Measurements from ENCODE around the gene CYS1.
A peak's percentile ranks its signal among the peaks of the same experiment; 100 is the strongest.
"Not testable (repeated sequence)": the region's sequence is repeated elsewhere in the genome, so short reads cannot be mapped to it uniquely, and the experiment has no call there.

Gene CYS1

GRCh38 chr2:10032746-10033105, 47.5 kb downstream of the CYS1 start:
- DNase-seq (ENCODE audit: extremely low read depth in 1 of 2, low read depth in 1 of 2): no peak

GRCh38 chr2:10031886-10032745, 48.1 kb downstream of the CYS1 start:
- DNase-seq (ENCODE audit: extremely low read depth in 1 of 2, low read depth in 1 of 2): no peak

DNA sequence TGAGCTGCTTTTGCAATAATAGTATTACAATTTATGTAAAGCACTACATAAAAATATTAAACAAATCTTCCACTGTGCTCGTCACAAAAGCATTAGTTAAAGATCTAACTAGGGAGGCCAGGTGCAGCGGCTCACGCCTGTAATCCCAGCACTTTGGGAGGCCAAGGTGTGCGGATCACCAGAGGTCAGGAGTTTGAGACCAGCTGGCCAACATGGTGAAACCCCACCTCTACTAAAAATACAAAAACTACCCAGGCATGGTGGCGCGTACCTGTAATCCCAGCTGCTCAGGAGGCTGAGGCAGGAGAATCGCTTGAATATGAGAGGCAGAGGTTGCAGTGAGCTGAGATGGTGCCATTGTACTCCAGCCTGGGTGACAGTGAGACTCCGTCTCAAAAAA, 49.4 kb downstream of the CYS1 start:
- DNase-seq (ENCODE audit: extremely low read depth in 1 of 2, low read depth in 1 of 2): not testable (repeated sequence)

DNA sequence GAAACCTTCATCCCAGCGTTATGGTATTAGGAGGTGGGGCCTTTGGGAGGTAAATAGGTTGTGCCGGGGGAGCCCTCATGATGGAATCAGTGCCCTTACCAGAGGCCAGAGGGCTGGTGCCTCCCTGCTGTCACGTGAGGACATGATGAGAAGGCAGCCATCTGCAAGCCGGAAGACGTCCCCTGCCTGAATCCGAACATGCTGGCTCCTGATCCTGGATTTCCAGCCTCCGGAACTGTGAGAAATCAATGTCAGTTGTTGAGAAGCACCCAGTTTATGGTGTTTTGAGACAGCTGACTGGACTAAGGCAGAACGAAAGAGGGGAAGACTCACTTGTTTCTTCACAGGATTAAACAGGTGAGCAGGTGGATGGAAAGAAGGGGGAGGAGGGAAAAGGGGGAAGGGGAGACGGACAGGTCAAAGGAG, 49.9 kb downstream of the CYS1 start:
- DNase-seq (ENCODE audit: extremely low read depth in 1 of 2, low read depth in 1 of 2): no peak

GRCh38 chr2:10029875-10030223, 50.4 kb downstream of the CYS1 start:
- no peak for DNase-seq (ENCODE audit: extremely low read depth in 1 of 2, low read depth in 1 of 2)

DNA sequence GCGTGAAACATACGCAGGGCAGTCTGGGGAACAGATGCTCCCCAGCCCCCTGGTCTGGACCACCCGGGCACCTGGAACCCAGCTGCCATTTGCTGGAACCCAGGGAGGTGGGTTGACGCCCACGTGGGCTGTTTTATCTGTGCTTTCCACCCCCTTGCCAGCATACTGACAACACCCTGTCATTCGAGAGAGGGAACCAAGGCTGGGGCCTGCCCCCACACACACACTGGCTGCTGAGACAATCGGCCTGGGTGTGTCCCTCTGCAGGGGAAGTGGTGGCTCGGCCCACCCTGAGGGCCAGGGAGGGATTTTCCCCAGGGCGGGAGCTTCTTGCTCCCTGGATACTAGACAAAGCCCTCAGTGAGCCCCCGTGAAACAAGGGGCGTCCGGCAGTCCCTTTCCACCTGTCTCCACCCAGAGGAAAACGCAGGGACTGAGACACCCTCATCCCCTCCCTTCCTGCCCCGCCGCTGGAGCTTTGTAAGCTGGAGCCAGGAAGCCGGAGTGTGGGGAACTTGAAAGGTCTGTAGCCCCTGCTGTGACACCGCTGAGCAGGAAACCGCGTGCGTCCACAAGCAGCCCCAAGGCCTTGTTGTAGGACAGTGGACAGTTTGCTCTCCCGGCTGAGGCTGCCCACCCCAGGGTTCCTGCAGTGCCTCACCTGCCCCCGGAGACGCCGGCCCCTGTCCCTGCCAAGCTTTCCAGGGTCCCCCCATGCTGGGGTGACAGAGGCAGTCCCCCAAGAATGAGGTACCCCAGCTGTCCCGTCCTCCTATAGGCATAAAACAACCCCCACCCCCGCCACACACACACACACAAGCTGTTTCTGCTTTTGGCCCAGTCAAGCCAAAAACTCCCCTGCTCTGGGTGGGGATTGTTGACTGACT, 51.0 kb downstream of the CYS1 start:
- peak in 1 of 2 donors; percentile 39 for DNase-seq (ENCODE audit: extremely low read depth in 1 of 2, low read depth in 1 of 2)

DNA sequence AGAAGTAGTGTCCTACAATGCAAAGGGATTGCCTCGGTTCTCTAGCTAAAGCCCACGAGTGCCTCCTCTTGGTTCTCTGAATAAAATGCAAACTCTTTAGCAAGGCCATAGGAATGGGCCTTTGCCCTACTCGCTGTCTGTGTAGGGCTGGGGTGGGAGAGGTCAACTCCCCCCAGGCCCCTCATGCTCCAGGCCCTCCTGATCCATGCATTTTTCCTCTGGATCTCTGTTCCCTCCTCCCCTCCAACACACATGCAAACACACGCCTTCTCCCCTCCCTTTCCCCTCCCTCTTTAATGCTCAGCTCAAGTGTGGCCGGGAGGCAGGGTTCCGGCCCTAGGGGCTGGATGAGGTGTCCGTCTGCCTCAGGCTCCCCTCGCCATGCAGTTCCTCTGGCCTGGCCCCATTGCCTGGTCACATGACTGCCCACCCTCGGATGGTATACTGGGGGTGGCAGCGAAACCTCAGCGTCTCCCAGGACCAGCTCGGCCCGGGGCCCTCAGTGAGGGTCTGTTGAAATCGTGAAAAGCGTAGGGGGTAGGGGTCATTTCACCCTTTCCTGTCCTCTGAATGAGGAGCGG, 51.7 kb downstream of the CYS1 start:
- no peak for DNase-seq (ENCODE audit: extremely low read depth in 1 of 2, low read depth in 1 of 2)

- no peak for DNase-seq (ENCODE audit: extremely low read depth in 1 of 2, low read depth in 1 of 2)
Observed at GRCh38 chr2:10027660-10028330, 52.4 kb downstream of the CYS1 start.

DNA sequence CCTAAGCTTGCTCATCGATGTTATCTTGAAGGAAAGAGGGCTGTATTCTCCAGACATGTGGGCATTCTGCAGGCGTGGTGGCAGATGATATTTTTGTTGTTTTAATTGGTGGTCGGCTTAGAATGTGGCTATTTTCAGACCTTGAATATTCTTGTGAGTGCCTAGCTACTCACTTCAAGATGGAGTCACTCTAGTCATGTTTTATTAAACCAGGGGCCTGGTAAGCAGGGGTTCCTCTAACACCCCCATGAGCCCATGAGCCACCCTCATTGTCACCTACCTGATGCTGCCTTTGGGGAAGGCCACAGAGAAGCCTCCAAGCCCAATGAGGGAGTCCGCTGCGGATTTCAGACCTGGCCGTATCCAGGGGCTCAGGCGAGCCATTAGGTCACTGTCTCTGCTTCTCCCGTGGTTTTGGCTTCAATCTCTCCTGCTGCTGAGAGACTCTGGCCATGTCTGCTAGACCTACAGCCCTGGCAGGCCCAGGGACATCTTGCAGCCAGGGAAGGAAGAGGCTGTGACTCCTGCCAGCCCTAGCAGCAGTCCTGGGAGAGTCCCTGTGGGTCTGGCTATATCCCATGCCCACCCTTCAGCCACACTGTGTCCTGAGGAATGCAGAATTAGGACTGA, 53.2 kb downstream of the CYS1 start:
- DNase-seq (ENCODE audit: extremely low read depth in 1 of 2, low read depth in 1 of 2): no peak

DNA sequence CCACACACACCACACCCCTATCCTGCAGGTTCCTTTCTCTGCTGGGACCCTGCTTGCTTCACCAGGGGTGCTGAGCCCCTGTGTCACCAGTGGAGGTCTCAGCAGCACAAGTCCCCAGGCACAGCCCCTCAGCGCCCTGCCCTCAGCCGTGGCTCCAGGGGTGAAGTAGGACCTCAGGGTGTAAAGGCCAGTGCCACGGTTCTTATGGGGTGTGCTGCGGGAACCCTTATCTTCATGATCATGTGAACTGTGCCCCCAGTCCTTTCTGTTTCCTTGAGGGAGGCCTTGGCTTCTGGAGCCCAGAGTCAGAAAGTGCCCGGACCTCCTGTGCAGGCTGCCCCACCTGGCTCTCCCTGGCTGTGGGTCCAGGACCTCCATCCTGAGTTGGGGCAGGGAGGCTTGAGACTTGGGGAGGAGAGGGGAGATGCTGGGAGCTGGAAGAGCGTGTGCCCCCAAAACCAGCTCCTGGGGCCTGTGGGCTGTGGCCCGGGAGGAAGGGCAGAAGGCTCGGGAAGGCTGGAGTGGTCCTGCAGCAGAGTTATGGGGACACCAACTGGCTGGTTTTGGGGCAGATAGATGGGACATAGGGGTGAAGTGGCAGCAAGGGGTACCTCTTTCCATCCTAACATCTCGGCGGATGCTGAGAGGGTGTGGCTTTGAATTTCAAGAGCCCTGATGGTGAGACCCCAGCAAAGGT, 57.1 kb downstream of the CYS1 start:
- no peak for DNase-seq (ENCODE audit: extremely low read depth in 1 of 2, low read depth in 1 of 2)

GRCh38 chr2:10022445-10022844, 57.8 kb downstream of the CYS1 start:
- no peak for DNase-seq (ENCODE audit: extremely low read depth in 1 of 2, low read depth in 1 of 2)

DNA sequence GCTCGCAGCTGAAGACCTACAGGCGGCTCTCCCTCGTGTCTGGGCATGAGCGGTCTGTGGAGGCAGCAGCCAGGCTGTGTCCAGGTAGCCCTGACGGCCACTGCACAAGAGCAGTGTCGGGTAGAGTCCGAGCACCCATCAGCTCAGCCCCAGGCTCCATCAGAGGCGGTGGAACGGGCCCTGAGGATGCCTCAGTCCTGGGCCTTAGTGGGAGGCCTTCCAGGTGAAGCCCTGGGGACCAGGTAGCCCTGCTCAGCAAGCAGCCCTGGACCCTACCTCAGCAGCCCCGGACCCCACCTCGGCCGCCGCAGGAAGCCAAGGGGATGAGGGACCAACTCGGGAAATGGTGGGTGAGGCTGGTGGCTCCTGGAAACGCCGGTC, 58.2 kb downstream of the CYS1 start:
- no peak for DNase-seq (ENCODE audit: extremely low read depth in 1 of 2, low read depth in 1 of 2)

DNA sequence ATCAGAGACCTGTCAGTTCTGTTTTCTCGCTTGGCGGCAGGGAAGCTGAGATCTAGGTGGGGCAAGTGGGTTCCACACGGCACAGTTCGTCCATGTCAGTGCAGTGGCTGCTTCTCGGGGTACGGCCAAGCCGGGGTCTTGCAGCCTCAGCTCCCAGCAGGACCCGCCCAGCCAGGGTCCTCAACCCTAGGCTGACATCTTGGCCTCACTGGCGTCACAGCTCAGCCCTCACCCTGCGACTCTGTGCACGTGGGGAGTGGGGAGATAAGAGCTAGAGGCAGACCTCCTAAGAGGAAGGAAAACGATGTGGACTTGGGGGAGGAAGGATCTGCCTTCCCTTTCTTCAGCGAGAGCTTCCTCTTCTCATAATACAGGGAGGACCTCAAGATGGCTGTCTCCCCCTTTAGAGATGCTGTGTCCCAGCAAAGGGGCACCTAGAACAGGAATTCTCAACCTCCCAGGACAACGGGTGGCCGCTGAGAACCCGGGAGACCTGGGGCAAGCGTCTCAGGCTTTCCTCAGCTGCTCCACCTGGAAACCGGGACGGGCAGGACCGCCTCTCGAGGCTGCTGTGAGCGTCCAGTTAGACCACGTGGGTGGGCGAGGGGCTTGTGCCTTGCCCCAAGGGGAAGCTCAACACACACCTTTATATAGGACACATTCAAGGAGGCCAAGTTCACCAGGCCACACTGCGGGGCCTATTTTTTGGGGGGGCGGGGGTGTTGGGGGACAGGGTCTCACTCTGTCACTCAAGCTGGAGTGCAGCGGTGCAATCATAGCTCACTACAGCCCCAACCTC, 60.4 kb downstream of the CYS1 start:
- no peak for DNase-seq (ENCODE audit: extremely low read depth in 1 of 2, low read depth in 1 of 2)

- DNase-seq (ENCODE audit: extremely low read depth in 1 of 2, low read depth in 1 of 2): no peak
Observed at GRCh38 chr2:10019174-10019573, 61.0 kb downstream of the CYS1 start.

- DNase-seq (ENCODE audit: extremely low read depth in 1 of 2, low read depth in 1 of 2): no peak
Observed at GRCh38 chr2:10017313-10017941, 62.8 kb downstream of the CYS1 start.

DNA sequence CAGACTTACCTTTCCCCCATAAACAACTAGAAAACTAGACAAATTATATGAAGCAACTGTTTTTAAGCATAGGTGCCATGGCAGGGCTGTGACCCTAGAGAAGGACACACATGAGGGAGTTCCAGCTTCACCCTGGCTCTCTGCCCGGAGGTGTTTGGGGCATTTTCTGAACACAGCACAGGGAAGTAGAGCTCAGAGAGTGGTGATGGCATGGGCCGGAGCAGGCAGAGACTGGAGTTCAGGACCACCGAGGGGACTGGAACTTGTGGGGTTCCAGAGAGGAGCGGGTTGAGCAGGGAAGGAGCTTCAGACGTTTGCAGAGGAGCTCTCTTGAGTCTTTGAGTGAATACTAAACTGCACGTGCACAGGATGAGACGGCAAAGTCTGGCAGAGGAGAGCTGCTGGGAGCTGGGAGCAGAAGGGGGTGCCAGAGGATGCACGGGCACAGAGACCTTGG, 63.4 kb downstream of the CYS1 start:
- no peak for DNase-seq (ENCODE audit: extremely low read depth in 1 of 2, low read depth in 1 of 2)

DNA sequence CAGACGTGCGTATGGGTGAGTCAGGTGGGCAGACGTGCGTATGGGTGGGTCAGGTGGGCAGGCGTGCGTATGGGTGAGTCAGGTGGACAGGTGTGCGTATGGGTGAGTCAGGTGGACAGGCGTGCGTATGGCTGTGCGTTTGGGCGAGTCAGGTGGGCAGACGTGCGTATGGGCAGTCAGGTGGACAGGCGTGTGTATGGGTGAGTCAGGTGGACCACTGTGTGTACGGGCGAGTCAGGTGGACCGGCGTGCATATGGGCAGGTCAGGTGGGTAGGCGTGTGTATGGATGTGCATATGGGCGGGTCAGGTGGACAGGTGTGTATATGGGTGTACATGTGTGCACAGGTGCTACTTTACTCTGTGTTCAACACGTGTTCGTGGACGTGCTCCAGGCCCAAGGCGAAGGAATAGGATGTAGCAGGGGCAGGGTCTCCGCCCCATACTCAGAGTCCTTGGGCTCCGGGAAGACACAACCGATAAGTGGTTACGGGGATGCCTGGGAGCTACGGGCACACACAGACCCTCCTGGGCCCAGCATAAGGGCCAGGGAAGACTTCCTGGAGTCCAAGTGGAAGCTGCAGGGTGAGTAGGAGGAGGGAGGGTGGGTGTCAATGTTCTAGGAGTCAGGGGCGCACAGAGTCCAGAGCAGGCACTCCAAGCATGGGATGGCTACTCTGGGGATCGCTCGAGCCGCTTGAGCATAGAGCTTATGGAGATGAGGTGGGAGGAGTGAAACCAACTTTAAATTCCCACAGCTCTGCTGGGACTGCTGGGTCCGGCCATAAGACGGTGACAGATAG, 64.0 kb downstream of the CYS1 start:
- DNase-seq (ENCODE audit: extremely low read depth in 1 of 2, low read depth in 1 of 2): no peak

Measured in stimulated activated CD8-positive, alpha-beta memory T cell treated with anti-CD3 and anti-CD28 coated beads, Interleukin-7, amount 100 ng/mL, for 48 hours (primary cell).